Colon (tissue), 2 donors: ENCODE data around the gene SCYGR4.

Source experiments
- FAIRE-seq: peaks from 2 replicates; lab custom pipeline; 2012; peaks lifted over from hg19 to GRCh38; lab: Jason Lieb, UNC
- donor health status: control.
- donor health status: control.

Gene SCYGR4

DNA sequence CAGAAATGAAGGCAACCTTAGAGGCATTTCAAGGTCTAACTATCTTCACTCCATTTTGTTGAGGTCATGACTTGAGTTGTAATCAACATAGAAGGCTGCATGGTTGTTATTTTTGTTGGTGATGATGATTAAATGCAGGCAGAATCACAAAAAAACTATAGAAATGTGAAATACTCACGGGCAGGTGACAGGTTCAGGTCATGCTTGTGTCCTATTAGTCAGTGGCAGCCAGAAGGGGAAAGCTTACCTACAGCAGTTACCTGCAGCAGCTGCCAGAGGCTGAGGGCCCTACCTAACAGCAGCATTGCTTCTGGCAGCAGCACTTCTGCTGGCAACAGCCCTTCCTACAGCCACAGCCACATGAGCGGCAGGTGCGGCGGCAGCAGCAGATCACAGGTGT lies 3.1 kb upstream of the SCYGR4 start:
- no peak for FAIRE-seq

GRCh38 chr2:227614740-227615139 lies 2.6 kb upstream of the SCYGR4 start, which contains the start of gene SCYGR3:
SCYGR3 (minus strand) TSS chr2:227614840; CDS start chr2:227614840, 0 bp downstream.
- FAIRE-seq = no peak

DNA sequence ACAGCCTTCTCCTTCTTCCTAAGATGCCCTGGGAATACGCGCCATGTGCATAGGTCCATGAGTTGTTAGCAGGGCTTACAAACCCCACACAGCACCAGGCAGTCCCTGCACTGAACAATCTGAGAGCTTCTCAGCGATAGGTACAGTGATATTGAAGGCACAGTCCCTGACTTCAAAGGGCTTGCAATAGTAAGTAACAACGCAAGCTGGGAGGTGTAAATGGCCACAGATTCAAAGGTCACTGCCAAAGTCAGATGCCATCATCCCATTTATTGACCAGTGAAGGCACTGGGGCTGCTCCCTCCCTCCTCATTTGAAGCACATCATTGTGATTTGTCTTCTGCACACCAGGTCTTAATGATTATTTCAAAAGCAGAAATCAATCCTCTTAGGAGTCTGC lies 2.1 kb upstream of the SCYGR4 start:
- no peak for FAIRE-seq

DNA sequence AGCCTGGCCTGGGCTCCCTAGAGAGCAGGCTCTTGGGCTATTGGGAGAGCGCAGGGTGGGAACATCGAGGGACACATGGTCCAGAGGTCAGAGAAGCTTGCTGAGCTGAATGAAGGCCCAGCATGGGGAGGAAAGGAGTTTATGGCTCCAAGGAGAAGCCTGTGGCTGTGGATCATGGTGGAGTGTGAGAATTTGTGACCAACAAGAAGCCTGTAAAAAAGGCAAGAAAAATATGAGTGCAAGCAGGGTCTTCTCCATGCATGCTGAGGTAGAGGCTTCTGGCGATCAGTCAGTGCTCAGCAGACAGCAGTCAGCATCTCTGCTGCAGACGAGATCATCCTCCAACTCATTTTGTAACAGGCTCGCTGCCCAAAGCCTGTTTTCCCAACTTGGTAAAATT lies 1.4 kb upstream of the SCYGR4 start:
- FAIRE-seq = no peak

DNA sequence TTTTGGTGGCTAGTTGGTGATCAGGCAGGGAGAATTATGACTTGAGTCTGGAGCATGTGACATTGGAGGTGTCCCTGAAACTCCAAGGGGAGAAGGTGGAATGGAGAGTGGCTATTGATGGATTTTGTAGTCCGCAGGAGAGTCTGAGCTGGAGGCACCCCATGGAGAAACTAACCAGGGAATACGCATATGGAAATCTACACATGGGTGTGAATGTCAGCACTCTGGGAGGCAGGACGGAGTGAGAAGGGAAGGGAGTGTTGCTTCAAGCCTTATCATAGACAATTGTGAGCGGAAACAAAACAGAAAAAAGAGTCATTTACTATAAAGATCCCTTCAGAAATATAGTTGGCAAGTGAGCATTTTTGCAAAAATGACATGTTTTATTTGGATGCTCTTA lies 667 bp upstream of the SCYGR4 start:
- FAIRE-seq = no peak

- FAIRE-seq = no peak
These were observed 5.9 kb downstream of the SCYGR4 start for GRCh38 chr2:227623226-227623625.

DNA sequence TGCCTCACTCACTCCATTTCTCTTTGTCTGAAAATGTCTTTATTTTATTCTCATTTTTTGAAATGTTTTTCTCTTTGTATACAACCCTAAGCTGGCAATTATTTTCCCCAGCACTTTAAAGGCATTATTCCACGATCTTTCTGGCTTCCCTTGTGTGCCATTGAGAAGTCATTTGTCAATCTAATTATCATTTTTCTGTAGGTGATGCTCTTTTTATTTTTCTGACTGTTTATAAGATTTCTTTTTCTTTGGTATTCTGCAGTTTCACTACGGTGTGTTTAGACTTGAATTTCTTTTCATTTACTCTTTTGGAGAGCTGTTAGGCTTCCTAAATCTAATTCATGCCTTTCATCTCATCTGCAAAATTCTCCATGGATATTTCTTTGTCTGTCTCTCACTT lies 8.1 kb downstream of the SCYGR4 start:
- no peak for FAIRE-seq

GRCh38 chr2:227626580-227627151 lies 9.4 kb downstream of the SCYGR4 start:
- no peak for FAIRE-seq

DNA sequence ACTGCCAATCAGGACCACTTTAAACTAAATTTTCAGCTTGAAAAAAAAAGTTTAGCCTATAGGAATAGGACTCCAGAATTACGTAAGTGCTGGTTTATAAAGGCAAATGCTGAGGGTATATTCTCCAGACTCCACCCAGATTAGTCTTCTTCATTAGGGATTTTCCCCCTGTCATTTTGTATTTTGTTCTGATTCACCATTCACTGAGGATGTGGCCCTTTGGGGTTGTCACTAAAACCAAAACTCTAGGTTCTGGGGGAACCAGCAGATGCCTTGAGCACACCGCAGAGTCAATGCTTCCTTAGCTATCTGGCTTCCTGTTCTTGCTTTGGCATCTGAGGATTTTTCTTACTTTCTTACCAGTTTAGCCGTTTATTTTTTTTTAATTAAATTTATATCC lies 10.5 kb downstream of the SCYGR4 start:
- FAIRE-seq = no peak

DNA sequence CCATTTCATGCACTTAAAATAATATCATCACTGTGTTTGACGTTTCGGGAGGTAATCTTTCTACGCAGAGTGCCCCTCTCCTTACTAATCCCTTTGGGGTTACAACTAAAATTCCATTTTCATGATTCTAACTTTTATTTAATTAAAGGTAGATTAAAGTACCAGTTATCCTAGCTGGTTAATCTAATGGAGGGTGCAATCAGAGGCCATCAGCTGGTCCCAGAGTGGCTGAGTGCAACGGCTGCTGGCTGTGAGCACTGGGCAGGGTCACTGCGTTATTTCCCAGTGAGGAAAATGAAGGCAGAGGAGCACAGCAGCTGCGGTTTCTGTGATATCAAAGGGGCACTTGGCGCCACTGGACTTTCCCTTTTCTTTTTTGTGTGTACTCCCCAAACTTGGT lies 12.1 kb downstream of the SCYGR4 start:
- FAIRE-seq = no peak

DNA sequence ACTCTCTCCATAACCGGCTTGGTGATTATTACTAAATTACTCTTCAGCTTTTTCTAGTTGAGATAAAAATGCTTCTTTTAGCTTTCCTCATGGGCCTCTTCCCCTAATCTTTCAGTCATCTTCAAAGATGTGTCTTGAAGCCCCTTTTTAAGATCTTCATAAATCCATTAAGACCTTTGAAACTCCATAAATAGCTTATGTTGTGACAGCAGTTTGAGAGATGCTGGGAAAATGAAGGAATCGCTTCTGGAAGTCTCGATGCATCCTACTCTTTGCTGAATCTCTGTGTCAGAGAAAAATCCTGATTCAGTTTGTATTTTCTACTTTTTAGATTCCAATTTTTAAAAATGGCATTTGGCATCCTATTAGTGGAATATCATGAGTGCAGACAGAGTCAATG lies 13.0 kb downstream of the SCYGR4 start:
- no peak for FAIRE-seq

GRCh38 chr2:227632827-227633226 lies 15.5 kb downstream of the SCYGR4 start:
- FAIRE-seq = no peak

DNA sequence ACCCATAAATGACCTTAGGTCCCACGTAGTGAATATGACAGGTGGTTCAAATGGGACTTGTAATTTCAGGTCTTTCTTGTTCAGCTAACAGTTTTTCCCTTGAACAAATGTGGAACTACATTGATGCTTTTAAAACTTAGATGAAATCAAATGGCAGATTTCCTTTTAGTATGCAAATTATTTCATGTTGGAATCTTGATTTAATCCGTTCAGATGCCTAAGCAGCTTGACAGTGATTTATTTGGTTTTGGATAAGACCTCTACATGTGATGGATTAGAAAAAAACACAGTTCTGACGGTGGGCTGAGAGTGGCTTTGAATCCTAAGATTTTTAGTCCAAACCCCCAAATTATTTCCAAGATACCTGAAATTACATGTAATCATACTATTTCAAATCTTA lies 16.9 kb downstream of the SCYGR4 start:
- FAIRE-seq = no peak

- no peak for FAIRE-seq
These were observed 25.4 kb downstream of the SCYGR4 start for GRCh38 chr2:227642656-227643055.

GRCh38 chr2:227643990-227644551 lies 26.8 kb downstream of the SCYGR4 start:
- FAIRE-seq = no peak

DNA sequence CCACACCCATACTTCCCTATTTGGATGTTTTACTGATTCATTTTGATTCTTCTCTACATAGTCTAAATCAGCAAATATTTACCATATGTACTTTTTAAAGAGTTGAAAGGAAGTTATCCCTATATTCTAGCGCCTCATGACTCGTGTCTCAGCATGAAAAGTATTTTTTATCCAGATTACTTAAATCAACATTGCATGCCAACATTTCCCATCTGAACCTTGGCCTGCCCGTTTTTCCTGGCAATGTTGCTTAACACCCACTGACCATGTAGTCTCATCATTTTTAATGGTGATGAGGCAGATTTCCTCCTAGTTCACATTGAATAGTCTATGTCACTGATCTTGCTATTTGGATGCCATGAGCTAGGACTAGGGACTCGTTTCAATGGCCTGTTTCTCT lies 36.1 kb downstream of the SCYGR4 start:
- no peak for FAIRE-seq

- no peak for FAIRE-seq
These were observed 37.1 kb downstream of the SCYGR4 start for GRCh38 chr2:227654426-227654825.

GRCh38 chr2:227655454-227655853 lies 38.2 kb downstream of the SCYGR4 start:
- no peak for FAIRE-seq

GRCh38 chr2:227657199-227657845 lies 40.0 kb downstream of the SCYGR4 start:
- no peak for FAIRE-seq

DNA sequence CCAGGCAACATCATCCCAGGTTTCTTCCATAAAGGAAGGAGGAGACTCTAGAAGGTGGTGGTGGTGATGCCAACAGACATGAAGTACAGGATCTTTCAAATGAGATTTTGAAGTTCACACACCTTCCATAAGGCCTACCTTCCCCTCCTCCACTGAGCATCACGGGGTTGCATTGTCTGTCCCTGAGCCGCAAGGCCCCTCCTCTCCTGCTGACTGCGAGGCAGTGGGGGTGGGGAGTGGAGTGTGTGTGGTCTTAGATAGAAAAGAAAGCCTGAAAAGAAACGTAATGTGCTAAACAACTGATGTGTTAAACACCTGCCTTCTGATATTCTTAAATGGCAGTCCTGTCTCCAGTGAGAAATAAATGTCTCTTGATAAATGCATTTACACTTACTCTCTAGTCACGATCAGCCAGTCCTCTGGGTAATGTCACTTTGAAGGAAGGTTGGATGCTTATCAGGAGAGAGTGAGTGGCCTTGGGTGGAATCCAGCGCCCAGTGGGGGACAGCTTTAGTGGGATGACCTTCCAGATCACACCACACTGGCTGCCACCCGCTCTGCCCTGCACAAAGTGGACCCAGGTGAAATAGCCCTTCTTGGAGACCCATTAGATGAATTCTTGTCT lies 43.8 kb downstream of the SCYGR4 start:
- no peak for FAIRE-seq

- FAIRE-seq = no peak
These were observed 44.5 kb downstream of the SCYGR4 start for GRCh38 chr2:227661827-227662226.

GRCh38 chr2:227665189-227665940 lies 48.1 kb downstream of the SCYGR4 start:
- FAIRE-seq = no peak
